Measurements from ENCODE around the gene CYP20A1. TPM values are rescaled to one million over a fixed set of nuclear protein-coding genes. Genes with fewer than 3 reads are reported as not detected.

The CYP20A1 gene
- total RNA-seq, 4 donors from 2014 or later = 30.5 to 45.1 (median 32.6) TPM

- ATAC-seq = no peak
- no peak overlapping the region for H3K27ac ChIP-seq
- WGBS, 2 donors (ENCODE audit: low coverage in 1 of 2) = 90 to 91% methylated on average over 3 of the region's 3 CpGs
- H3K4me1 ChIP-seq = no peaks in the 10 kb centered on the region
- no peaks in the 10 kb centered on the region for H3K9me3 ChIP-seq
- H3K4me3 ChIP-seq = no peak overlapping the region
- H3K27me3 ChIP-seq = no peaks in the 10 kb centered on the region
- TF ChIP-seq POLR2AphosphoS5 (IDR thresholded peaks at IDR 0.05) = no peak
- peaks cover 0 to 32% of the 10 kb centered on the region in 2 donors for H3K36me3 ChIP-seq
These were observed 72.0 kb downstream of the CYP20A1 start for GRCh38 chr2:203310688-203311436.

GRCh38 chr2:203326356-203326755, 87.5 kb downstream of the CYP20A1 start:
- Histone ChIP-seq H3K27ac (no peak overlapping the region), H3K36me3 (no peaks in the 10 kb centered on the region), H3K4me3 (no peak overlapping the region), H3K9me3 (no peaks in the 10 kb centered on the region), H3K27me3 (no peaks in the 10 kb centered on the region), H3K4me1 (peaks cover 0 to 29% (median 9%) of the 10 kb centered on the region in 3 donors)
- TF ChIP-seq CTCF (IDR thresholded peaks at IDR 0.05) (no peak), EP300 (IDR thresholded peaks at IDR 0.05) (no peak)
- ATAC-seq = no peak
- WGBS, 2 donors (ENCODE audit: low coverage in 1 of 2) = 76 to 86% methylated on average over 1 of the region's 1 CpG

- Histone ChIP-seq H3K27me3 (no peaks in the 10 kb centered on the region), H3K9me3 (no peaks in the 10 kb centered on the region), H3K36me3 (no peaks in the 10 kb centered on the region), H3K27ac (peak overlapping the region; percentile 36 to 89 (median 86)), H3K4me3 (peak overlapping the region; percentile 86 to 93), H3K4me1 (peaks cover 0 to 29% (median 9%) of the 10 kb centered on the region in 3 donors)
- 4 to 8% methylated on average over 6 to 7 of the region's 7 CpGs for WGBS, 2 donors (ENCODE audit: low coverage in 1 of 2)
- peak; percentile 15 for ATAC-seq
- peak in 1 of 4 experiments; percentile 7 for TF ChIP-seq CTCF (IDR thresholded peaks at IDR 0.05)
- no peak for TF ChIP-seq POLR2AphosphoS5 (IDR thresholded peaks at IDR 0.05)
These were observed 88.7 kb downstream of the CYP20A1 start for GRCh38 chr2:203327582-203327900.

- H3K36me3 ChIP-seq = no peaks in the 10 kb centered on the region
- H3K4me3 ChIP-seq = peak within 1 kb of the TSS; percentile 86 to 93
- H3K9me3 ChIP-seq = no peaks in the 10 kb centered on the region
- peak within 1 kb of the TSS; percentile 36 to 89 (median 86) for H3K27ac ChIP-seq
- no peaks in the 10 kb centered on the region for H3K27me3 ChIP-seq
- ATAC-seq = peak; percentile 94
- peaks cover 0 to 29% (median 9%) of the 10 kb centered on the region in 3 donors for H3K4me1 ChIP-seq
- WGBS, 2 donors (ENCODE audit: low coverage in 1 of 2) = 4% methylated on average over 4 of the region's 98 CpGs; no CpG with 5 or more reads in 1 of the 2 donors
- TF ChIP-seq POLR2AphosphoS5 (IDR thresholded peaks at IDR 0.05) (peak; percentile 42), CTCF (IDR thresholded peaks at IDR 0.05) (no peak), POLR2A (IDR thresholded peaks at IDR 0.05) (peak; percentile 49 to 65), EP300 (IDR thresholded peaks at IDR 0.05) (no peak)
These were observed 89.3 kb downstream of the CYP20A1 start, which contains the start of gene ABI2 for GRCh38 chr2:203327901-203328759. ABI2 (plus strand) TSS chr2:203328394; CDS start chr2:203328515, 121 bp downstream.

GRCh38 chr2:203328760-203329540, 90.1 kb downstream of the CYP20A1 start:
- peaks cover 0 to 29% (median 9%) of the 10 kb centered on the region in 3 donors for H3K4me1 ChIP-seq
- peak overlapping the region; percentile 36 to 89 (median 86) for H3K27ac ChIP-seq
- H3K36me3 ChIP-seq = no peaks in the 10 kb centered on the region
- H3K4me3 ChIP-seq = peak overlapping the region; percentile 86 to 93
- peak; percentile 44 for ATAC-seq
- TF ChIP-seq CTCF (IDR thresholded peaks at IDR 0.05) (peak in 1 of 4 experiments; percentile 5), EP300 (IDR thresholded peaks at IDR 0.05) (no peak), POLR2A (IDR thresholded peaks at IDR 0.05) (no peak), POLR2AphosphoS5 (IDR thresholded peaks at IDR 0.05) (no peak)
- WGBS, 2 donors (ENCODE audit: low coverage in 1 of 2) = 0% methylated on average over 2 to 15 of the region's 31 CpGs
- no peaks in the 10 kb centered on the region for H3K27me3 ChIP-seq
- no peaks in the 10 kb centered on the region for H3K9me3 ChIP-seq
